SH-SY5Y (cell line): ENCODE data around the gene TMEM192.

Experiments
- GATA2 ChIP-seq: IDR thresholded peaks from 2 replicates; pipeline ENCODE4 v1.6.1; 2011; ENCODE audit warnings: mild to moderate bottlenecking, low read depth, low read length
- GATA3 ChIP-seq: IDR thresholded peaks from 2 replicates; pipeline ENCODE4 v1.6.1; 2011; ENCODE audit warnings: low read depth, mild to moderate bottlenecking, low read length, moderate library complexity

GRCh38 chr4:165053645-165054044, 59.0 kb downstream of the TMEM192 start, which contains the start of gene TRIM75:
- TF ChIP-seq GATA2, result no peak
- TF ChIP-seq GATA3, result no peak
